Measurements from ENCODE around the gene CUL4A.

- peak; percentile 27 for TF ChIP-seq CTCF (IDR thresholded peaks at IDR 0.05; ENCODE audit: low read depth, low read length, poor library complexity, severe bottlenecking)
- TF ChIP-seq EZH2phosphoT487 (IDR thresholded peaks at IDR 0.05; ENCODE audit: borderline replicate concordance, low read length), result no peak
Observed at GRCh38 chr13:113245849-113246796, 36.7 kb downstream of the CUL4A start.
